ENCODE results near the gene RTN3.
"Not testable (repeated sequence)": the region's sequence is repeated elsewhere in the genome, so short reads cannot be mapped to it uniquely, and the experiment has no call there.

The RTN3 gene

DNA sequence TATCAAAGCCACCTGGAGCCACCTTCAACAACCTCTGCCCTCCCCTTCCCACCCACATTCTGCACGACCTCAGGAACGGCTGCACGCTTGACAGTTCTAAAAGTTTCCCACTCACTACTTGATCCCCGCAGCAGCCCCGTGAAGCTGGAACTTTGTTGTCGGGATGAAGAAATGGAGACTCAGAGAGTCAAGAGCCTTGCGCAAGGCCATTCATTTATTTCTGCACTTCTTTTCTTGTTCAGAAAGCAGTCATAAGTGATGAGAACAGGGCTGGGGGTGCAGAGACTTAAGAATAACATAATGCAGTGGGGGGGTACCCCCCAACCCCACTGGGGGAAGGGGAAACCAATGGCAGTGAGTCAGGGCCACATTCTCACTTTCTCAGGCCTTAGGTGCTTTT lies 89.5 kb downstream of the RTN3 start:
- no peak for DNase-seq

DNA sequence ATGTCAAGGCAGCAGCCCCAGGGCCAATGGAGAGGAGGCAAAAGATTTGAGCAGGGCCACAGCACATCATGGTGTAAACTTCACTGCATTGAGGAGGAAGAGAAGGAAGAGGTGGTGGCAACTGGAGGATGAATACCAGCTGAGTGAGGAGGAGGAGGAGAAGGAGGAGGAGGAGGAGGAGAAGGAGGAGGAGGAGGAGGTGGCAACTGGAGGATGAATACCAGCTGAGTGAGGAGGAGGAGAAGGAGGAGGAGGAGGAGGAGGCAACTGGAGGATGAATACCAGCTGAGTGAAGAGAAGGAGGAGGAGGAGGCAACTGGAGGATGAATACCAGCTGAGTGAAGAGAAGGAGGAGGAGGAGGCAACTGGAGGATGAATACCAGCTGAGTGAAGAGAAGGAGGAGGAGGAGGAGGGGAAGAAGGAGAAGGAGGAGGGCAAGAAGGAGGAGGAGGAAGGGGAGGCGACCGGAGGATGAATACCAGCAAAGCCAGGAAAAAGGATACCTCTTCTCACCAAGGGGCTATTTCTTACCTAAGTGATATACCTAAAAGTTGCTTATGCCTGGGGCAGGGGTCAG lies 90.5 kb downstream of the RTN3 start:
- DNase-seq: not testable (repeated sequence)

- DNase-seq: no peak
These were observed 93.9 kb downstream of the RTN3 start for GRCh38 chr11:63775191-63775590.

DNA sequence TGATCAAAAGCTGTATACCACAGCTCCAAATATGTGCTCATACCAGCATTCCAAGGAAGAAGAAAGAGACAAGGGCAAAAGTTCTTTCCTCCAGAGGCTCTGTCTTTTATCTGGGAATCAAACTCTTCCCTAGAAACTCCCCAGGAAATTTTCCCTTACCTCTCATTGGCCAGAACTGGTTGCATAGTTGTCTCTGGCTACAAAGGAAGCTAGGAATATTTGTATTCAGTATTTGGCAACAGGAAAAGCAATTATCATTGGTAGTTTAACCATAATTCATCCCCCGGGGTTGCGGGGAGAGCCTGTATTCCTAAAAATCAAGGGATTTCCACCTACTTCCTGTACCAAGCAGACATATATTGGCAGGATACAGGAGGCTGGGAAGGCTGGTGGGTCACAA lies 97.7 kb downstream of the RTN3 start:
- DNase-seq: no peak

GRCh38 chr11:63782749-63783148 lies 101.4 kb downstream of the RTN3 start:
- no peak for DNase-seq

DNA sequence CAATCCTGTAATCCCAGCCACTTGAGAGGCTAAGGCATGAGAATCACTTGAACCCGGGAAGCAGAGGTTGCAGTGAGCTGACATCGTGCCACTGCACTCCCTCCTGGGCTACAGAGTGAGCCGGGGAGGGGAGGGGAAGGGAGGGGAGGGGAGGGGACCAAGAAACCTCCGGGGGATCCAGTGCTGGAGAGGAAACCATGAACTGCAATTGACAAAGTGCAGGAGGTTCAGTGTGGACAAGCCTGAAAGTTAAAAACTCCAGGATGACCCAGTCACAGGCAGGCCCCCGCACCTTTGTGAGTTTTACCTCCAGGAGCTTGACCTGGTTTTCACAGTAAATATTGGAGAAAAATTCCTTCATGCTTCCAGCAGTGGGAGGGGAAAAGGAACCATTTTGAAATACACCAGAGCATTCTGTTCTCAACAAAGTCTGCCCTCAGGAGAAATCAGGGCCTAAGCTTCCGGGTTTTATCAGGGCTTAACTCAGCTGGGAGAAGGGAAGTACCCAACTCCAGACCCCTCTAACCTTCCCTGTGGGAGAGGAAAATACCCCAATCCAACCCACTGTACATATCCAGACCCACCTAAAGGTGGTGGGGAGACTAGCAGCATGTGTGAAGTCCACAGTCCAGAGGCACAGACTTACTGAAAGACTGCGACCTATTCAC lies 102.8 kb downstream of the RTN3 start:
- DNase-seq: no peak

GRCh38 chr11:63785823-63786222 lies 104.5 kb downstream of the RTN3 start:
- no peak for DNase-seq

DNA sequence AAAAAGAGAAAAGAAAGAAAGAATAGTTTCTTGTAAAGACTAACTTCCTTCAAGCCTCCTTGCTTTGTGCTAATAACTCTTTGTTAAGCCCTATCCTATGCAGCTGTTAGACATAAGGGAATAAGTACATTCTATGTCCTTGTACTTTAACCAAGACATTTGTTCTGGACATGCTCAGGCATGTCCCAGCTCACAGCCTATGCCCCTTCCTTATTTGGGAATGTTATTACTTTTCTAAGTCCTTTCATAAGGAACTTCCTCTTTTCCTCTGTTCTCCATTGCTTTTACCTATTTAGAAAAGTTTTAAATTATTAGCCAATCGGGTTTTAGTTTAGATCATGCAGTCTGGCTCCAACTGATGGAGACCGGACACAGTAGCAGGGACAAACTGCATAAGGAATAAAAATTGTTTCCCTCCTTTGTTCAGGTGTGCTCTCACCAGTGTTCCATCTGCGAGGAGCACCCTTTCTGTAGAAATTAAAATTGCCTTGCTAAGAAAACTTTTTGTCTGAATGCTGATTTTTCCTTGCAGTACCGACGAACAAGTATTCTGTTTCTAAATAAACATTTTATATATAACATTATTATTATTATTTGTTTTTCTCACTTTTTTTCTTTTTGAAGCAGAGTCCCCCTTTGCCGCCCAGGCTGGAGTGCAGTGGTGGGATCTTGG lies 110.3 kb downstream of the RTN3 start:
- DNase-seq: peak; percentile 12

DNA sequence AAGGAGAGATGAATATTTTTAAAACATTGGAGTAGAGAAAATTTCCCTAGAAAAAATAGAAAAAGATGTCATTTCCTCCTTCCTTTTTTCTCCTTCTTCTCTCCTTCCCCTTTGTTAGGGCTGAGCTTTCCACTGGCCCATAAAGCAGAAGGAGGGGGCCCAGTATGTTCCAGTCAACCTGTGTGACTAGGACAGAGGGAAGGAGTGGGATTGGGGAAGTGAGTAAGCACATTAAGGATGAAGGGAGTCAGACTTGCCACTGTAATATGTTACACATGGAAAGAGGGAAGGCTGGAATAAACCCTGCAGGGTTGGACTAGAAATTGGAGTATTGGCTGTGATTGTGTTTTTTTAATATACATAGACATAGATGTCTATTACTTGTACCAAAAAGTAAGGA lies 111.9 kb downstream of the RTN3 start:
- no peak for DNase-seq

DNA sequence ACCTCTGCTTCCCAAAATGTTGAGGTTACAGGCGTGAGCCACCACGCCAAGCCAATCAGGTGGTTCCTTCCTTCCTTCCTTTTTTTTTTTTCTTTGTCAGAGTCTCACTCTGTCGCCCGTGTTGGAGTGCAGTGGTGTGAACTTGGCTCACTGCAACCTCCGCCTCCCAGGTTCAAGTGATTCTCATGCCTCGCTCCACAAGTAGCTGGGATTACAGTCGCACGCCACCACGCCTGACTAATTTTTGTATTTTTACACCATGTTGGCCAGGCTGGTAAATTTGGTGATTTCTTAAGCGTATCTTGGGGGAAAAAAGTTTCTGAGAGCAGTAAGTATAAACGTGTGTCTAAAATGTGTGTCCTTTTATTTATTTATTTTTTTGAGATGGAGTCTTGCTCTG lies 113.8 kb downstream of the RTN3 start:
- DNase-seq: no peak

- no peak for DNase-seq
These were observed 119.6 kb downstream of the RTN3 start for GRCh38 chr11:63800921-63801320.

- peak; percentile 43 for DNase-seq
These were observed 121.5 kb downstream of the RTN3 start for GRCh38 chr11:63802637-63803414.

DNA sequence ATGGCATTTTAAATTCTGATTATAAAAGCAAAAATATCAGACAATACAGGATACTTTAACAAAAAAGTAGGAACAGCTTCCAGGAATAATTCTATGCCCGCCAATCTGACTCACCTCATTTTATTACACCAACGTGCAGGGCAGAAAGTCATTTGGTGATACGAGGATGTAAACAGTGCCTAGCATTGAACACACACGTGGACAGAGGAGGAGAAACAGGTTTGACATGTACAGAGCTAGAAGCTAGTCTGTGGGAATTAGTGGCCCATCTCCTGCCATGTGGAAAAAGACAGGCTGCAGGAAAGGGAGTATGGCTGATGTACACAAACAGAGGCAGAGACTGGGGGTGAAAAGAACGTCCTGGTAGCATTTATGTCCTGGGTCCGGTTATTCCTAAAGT lies 123.0 kb downstream of the RTN3 start:
- no peak for DNase-seq

DNA sequence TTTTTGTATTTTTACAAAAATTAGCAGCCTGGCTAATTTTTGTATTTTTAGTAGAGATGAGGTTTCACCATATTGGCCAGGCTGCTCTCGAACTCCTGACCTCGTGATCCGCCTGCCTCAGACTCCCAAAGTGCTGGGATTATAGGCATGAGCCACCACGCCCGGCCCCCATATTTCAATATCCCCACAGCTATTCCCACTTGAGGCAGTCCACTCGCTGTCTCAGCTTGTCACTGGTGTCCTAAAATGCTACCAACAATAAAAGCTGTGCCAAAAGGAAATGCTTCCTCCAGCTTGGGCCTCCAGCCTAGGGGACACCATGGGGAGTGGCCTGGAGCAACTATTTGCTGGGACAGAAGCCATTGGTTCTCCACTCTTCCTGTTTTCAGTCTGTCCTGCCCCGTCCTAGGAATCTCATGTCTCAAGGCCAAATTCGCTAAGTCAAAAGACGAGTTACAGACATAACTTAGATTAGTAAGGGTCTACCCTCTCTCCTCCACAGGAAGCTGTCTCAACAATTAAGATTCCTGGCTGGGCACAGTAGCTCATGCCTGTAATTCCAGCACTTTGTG lies 124.6 kb downstream of the RTN3 start:
- no peak for DNase-seq
